T1000 (cell line): ENCODE results near the gene ANK2.
"Not testable (repeated sequence)": the region's sequence is repeated elsewhere in the genome, so short reads cannot be mapped to it uniquely, and the experiment has no call there.

Source experiments
- DNase-seq: peaks from one replicate; lab custom pipeline; 2025; ENCODE audit warnings: mixed read lengths; lab: John Stamatoyannopoulos, UW

Gene ANK2

GRCh38 chr4:113051361-113051760 is 1.9 kb downstream of the ANK2 start:
- no peak for DNase-seq

- DNase-seq, result peak; percentile 36
Observed at GRCh38 chr4:113052379-113052951, 3.0 kb downstream of the ANK2 start.

GRCh38 chr4:113053883-113054282 is 4.4 kb downstream of the ANK2 start:
- no peak for DNase-seq

GRCh38 chr4:113056318-113056717 is 6.9 kb downstream of the ANK2 start:
- DNase-seq, result no peak

GRCh38 chr4:113057891-113058290 is 8.4 kb downstream of the ANK2 start:
- no peak for DNase-seq

GRCh38 chr4:113059449-113060182 is 10.2 kb downstream of the ANK2 start:
- no peak for DNase-seq

- no peak for DNase-seq
Observed at GRCh38 chr4:113060853-113061252, 11.4 kb downstream of the ANK2 start.

- no peak for DNase-seq
Observed at GRCh38 chr4:113064244-113064643, 14.8 kb downstream of the ANK2 start.

GRCh38 chr4:113065629-113066028 is 16.2 kb downstream of the ANK2 start:
- no peak for DNase-seq

GRCh38 chr4:113068771-113069170 is 19.3 kb downstream of the ANK2 start:
- DNase-seq, result not testable (repeated sequence)

GRCh38 chr4:113069212-113069892 is 19.9 kb downstream of the ANK2 start:
- peak; percentile 56 for DNase-seq

GRCh38 chr4:113070755-113071154 is 21.3 kb downstream of the ANK2 start:
- no peak for DNase-seq

- DNase-seq, result no peak
Observed at GRCh38 chr4:113071274-113071673, 21.8 kb downstream of the ANK2 start.

GRCh38 chr4:113071805-113072204 is 22.4 kb downstream of the ANK2 start:
- DNase-seq, result no peak

GRCh38 chr4:113073451-113074005 is 24.1 kb downstream of the ANK2 start:
- DNase-seq, result no peak

GRCh38 chr4:113077575-113077974 is 28.1 kb downstream of the ANK2 start:
- no peak for DNase-seq

GRCh38 chr4:113078066-113078465 is 28.6 kb downstream of the ANK2 start:
- DNase-seq, result no peak

GRCh38 chr4:113080050-113080449 is 30.6 kb downstream of the ANK2 start:
- DNase-seq, result no peak

- DNase-seq, result no peak
Observed at GRCh38 chr4:113080624-113081023, 31.2 kb downstream of the ANK2 start.

- DNase-seq, result no peak
Observed at GRCh38 chr4:113083346-113083745, 33.9 kb downstream of the ANK2 start.

GRCh38 chr4:113086172-113086695 is 36.8 kb downstream of the ANK2 start:
- DNase-seq, result no peak

- no peak for DNase-seq
Observed at GRCh38 chr4:113088050-113088449, 38.6 kb downstream of the ANK2 start.

GRCh38 chr4:113090954-113091353 is 41.5 kb downstream of the ANK2 start:
- DNase-seq, result no peak
